GM12878 (cell line): ENCODE data around the gene NUAK1. TPM values are rescaled to one million over a fixed set of nuclear protein-coding genes. Genes with fewer than 3 reads are reported as not detected.

Source experiments
- ATAC-seq: fragments of 200-7000 bp; cut with Tn5 transposase; 3 replicates; pipeline ENCODE4 v1.9.1; 2020; ENCODE audit warnings: mild to moderate bottlenecking, moderate library complexity
- BruUV-seq: library from RNA; stranded (reverse); fragments of 400-500 nt; replicated peaks from 2 replicates; lab custom pipeline; 2021; lab: Mats Ljungman, UMichigan
- CTCF ChIA-PET: fragments of 300-600 bp; sonication (Branson Sonifier 250); formaldehyde crosslinking; extraction: SDS; loops from one replicate; lab custom pipeline; 2021; ENCODE audit warnings: inconsistent platforms; lab: Yijun Ruan, JAX
- POLR2A ChIA-PET: fragments of 350-600 bp; formaldehyde crosslinking; extraction: SDS; loops from one replicate; lab custom pipeline; 2021; ENCODE audit warnings: inconsistent platforms; lab: Charles Lee
- RAD21 ChIA-PET: fragments of 300-600 bp; sonication (Branson Sonifier 250); formaldehyde crosslinking; loops from one replicate; lab custom pipeline; 2023; ENCODE audit warnings: antibody characterized with exemption; ENCODE audit not compliant: unreplicated experiment; lab: Charles Lee
- SMC1A ChIA-PET: fragments of 300-600 bp; sonication (Branson Sonifier 250); formaldehyde crosslinking; loops from one replicate; lab custom pipeline; 2023; ENCODE audit not compliant: unreplicated experiment, uncharacterized antibody; lab: Charles Lee
- DNase-seq: peaks from one replicate; pipeline ENCODE4 v3.0.0-alpha.2; 2011; ENCODE audit warnings: low read depth, low spot score
- FAIRE-seq: peaks from 3 replicates; lab custom pipeline; 2011; peaks lifted over from hg19 to GRCh38; lab: Jason Lieb, UNC
- H2AFZ ChIP-seq: 2 replicates; pipeline ENCODE4 v1.6.0; 2011; ENCODE audit warnings: low read depth, low read length, control low read depth; ENCODE audit not compliant: control insufficient read depth
- H3K27ac ChIP-seq: 2 replicates; pipeline ENCODE4 v1.5.1; 2011; ENCODE audit warnings: control low read depth; ENCODE audit not compliant: control insufficient read depth, insufficient read depth
- H3K27me3 ChIP-seq, 2 experiments: replicated peaks in 1 of 2; 2 replicates each; pipeline versions ENCODE4 v1.6.0 to v1.6.1; 2011; ENCODE audit warnings: low read length in 1 of 2; ENCODE audit not compliant: control insufficient read depth in 2 of 2, insufficient read depth in 2 of 2
- H3K36me3 ChIP-seq, 2 experiments: 2 replicates each; pipeline ENCODE4 v1.5.1; 2011; ENCODE audit warnings: low read length in 1 of 2; ENCODE audit not compliant: control insufficient read depth in 2 of 2, insufficient read depth in 2 of 2
- H3K4me1 ChIP-seq: 2 replicates; pipeline ENCODE4 v1.6.1; 2011; ENCODE audit warnings: mild to moderate bottlenecking, low read length, moderate library complexity, mixed read lengths; ENCODE audit not compliant: control insufficient read depth, insufficient read depth
- H3K4me2 ChIP-seq: 2 replicates; pipeline ENCODE4 v1.6.0; 2011; ENCODE audit warnings: control low read depth; ENCODE audit not compliant: control insufficient read depth, insufficient read depth
- H3K4me3 ChIP-seq: fragments of 200-600 bp; sonication (generic); 2 replicates; pipeline ENCODE4 v1.5.1; 2016
- H3K79me2 ChIP-seq: 2 replicates; pipeline ENCODE4 v1.6.0; 2011; ENCODE audit warnings: low read length; ENCODE audit not compliant: control insufficient read depth, insufficient read depth
- H3K9ac ChIP-seq: 2 replicates; pipeline ENCODE4 v1.8.0; 2011; ENCODE audit warnings: low read length, control low read depth, mixed read lengths; ENCODE audit not compliant: control insufficient read depth, insufficient read depth
- H3K9me3 ChIP-seq: replicated peaks from 3 replicates; pipeline ENCODE4 v1.5.1; 2011; ENCODE audit warnings: mild to moderate bottlenecking, low read length; ENCODE audit not compliant: control insufficient read depth, insufficient read depth
- H4K20me1 ChIP-seq: 2 replicates; pipeline ENCODE4 v1.6.0; 2011; ENCODE audit not compliant: control insufficient read depth, insufficient read depth
- BCL11A ChIP-seq: IDR thresholded peaks from 2 replicates; pipeline ENCODE4 v1.6.1; 2011; ENCODE audit warnings: low read depth, low read length
- CREB1 ChIP-seq: IDR thresholded peaks from 2 replicates; pipeline ENCODE4 v1.6.1; 2012; ENCODE audit warnings: low read depth, mild to moderate bottlenecking, inconsistent platforms
- E2F4 ChIP-seq: IDR thresholded peaks from 2 replicates; pipeline ENCODE4 v1.6.1; 2012; ENCODE audit warnings: low read depth, low read length, improper control_type of control experiment
- ESRRA ChIP-seq: IDR thresholded peaks from 2 replicates; pipeline ENCODE4 v1.6.1; 2012; ENCODE audit warnings: mild to moderate bottlenecking, low read length, improper control_type of control experiment
- FOXM1 ChIP-seq: IDR thresholded peaks from 2 replicates; pipeline ENCODE4 v1.6.1; 2012; ENCODE audit warnings: low read depth, mild to moderate bottlenecking, inconsistent platforms, low read length, moderate library complexity
- HCFC1 ChIP-seq: fragments of 150-350 bp; IDR thresholded peaks from 2 replicates; pipeline ENCODE4 v1.6.1; 2014; ENCODE audit warnings: low read length
- JUND ChIP-seq: IDR thresholded peaks from 2 replicates; pipeline ENCODE4 v1.6.1; 2012; ENCODE audit warnings: low read depth, mild to moderate bottlenecking, low read length, improper control_type of control experiment, moderate library complexity
- MEF2A ChIP-seq: IDR thresholded peaks from 2 replicates; pipeline ENCODE4 v1.6.1; 2011; ENCODE audit warnings: low read depth, mild to moderate bottlenecking, low read length, moderate library complexity; ENCODE audit not compliant: insufficient read depth
- MXI1 ChIP-seq: fragments of 150-350 bp; IDR thresholded peaks from 2 replicates; pipeline ENCODE4 v1.6.1; 2011; ENCODE audit warnings: low read depth, mild to moderate bottlenecking, inconsistent platforms, low read length, improper control_type of control experiment
- NR2F1 ChIP-seq: fragments of 450-650 bp; conservative IDR thresholded peaks from 2 replicates; pipeline ENCODE4 v1.6.1; 2017; ENCODE audit warnings: mild to moderate bottlenecking
- RELA ChIP-seq: fragments of 450-650 bp; IDR thresholded peaks from 2 replicates; pipeline ENCODE4 v1.8.0; 2014; ENCODE audit warnings: borderline replicate concordance; ENCODE audit not compliant: partially characterized antibody
- RELB ChIP-seq: fragments of 450-650 bp; IDR thresholded peaks from 2 replicates; pipeline ENCODE4 v1.6.1; 2017; ENCODE audit warnings: low read depth, mild to moderate bottlenecking, moderate library complexity
- SMC3 ChIP-seq: IDR thresholded peaks from 2 replicates; pipeline ENCODE4 v1.6.1; 2011; ENCODE audit warnings: low read length, improper control_type of control experiment, borderline replicate concordance
- SRF ChIP-seq, 2 experiments: IDR thresholded peaks; 2 replicates each; pipeline ENCODE4 v1.6.1; 2011; ENCODE audit warnings: low read depth in 2 of 2, low read length in 2 of 2, mild to moderate bottlenecking in 1 of 2, moderate library complexity in 1 of 2
- TAF1 ChIP-seq: IDR thresholded peaks from 2 replicates; pipeline ENCODE4 v1.6.1; 2011; ENCODE audit warnings: mild to moderate bottlenecking, low read depth, low read length, borderline replicate concordance
- USF1 ChIP-seq: IDR thresholded peaks from 2 replicates; pipeline ENCODE4 v1.6.1; 2011; ENCODE audit warnings: borderline replicate concordance, low read depth, mild to moderate bottlenecking, moderate library complexity, mixed read lengths, low read length; ENCODE audit not compliant: insufficient read depth; ENCODE audit errors: extremely low read length
- YBX1 ChIP-seq: fragments of 450-650 bp; IDR thresholded peaks from 2 replicates; pipeline ENCODE4 v1.6.1; 2016; ENCODE audit warnings: antibody characterized with exemption
- WGBS: methylation state at CpG from one replicate; pipeline ENCODE4 v1.1.6; 2016; ENCODE audit warnings: low lambda C conversion rate; ENCODE audit not compliant: insufficient replicate concordance, insufficient coverage; ENCODE audit errors: missing lambda C conversion rate; 5-methylcytosine and 5-hydroxymethylcytosine counted together
- in situ Hi-C: fragments of 300-500 bp; cut with MboI; formaldehyde crosslinking; loops from 9 replicates; pipeline ENCODE4 v1.14.3; 2018; ENCODE audit warnings: mixed read lengths
- intact Hi-C: fragments of 100-400 bp; cut with micrococcal nuclease; formaldehyde crosslinking; loops from one replicate; pipeline ENCODE4 v1.14.2; 2022; ENCODE audit not compliant: unreplicated experiment
- polyA plus RNA-seq, 11 experiments: library from polyadenylated mRNA; depleted of rRNA in 4 of 11; unstranded in 6 of 11; stranded (reverse) in 5 of 11; fragments of >200 nt; fragmentation: Nextera tagmentation in 4 of 11; fragmentation: Illumina TruSeq in 1 of 11; extraction: Ambion mirVana in 4 of 11; extraction: Trizol in 1 of 11; gene quantifications; 1 replicate in 1 of 11; 2 replicates in 10 of 11; pipeline versions ENCODE4 v1.2.1 to v1.2.3, GENCODE V29; 2011 to 2016; ENCODE audit warnings: inconsistent platforms in 2 of 11, missing spikeins in 2 of 11, low read depth in 1 of 11
- total RNA-seq, 4 experiments: library from RNA; depleted of rRNA in 3 of 4; stranded (reverse); fragments of >200 nt in 3 of 4; fragmentation: Illumina TruSeq in 1 of 4; extraction: Trizol in 1 of 4; gene quantifications; 2 replicates each; pipeline versions ENCODE4 v1.2.1 to v1.2.3, GENCODE V29; 2013 to 2021

The NUAK1 gene
- total and polyA plus RNA-seq, 10 of the 15 experiments (the other 5 are each of a cell fraction or from before 2014, with no cell fraction given) = 0.03 to 0.42 (median 0.08) TPM; not detected in 2

DNA sequence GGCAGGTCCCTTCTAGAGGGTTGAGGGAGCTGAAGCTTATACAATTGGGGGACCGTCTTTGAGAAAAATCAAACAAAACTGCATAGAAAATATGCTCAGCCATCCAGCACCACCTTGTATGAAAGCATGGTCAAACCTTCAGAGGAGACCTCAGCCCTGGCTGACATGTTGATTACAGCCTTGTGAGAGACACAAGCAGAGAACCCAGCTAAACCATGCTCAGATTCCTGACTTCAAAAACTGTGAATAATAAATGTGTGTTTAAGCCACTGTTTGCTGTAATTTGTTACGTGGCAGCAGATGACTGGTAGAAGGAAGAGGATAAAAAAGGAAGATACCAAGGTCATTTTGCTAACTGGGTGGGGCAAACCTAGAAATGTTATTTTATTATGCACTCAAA is 115.7 kb downstream of the NUAK1 start (continued):
- TF ChIP-seq CREB1 (no peak), RELA (no peak), RELB (no peak), SRF (IDR thresholded peaks at IDR 0.05; ENCODE audit: low read depth in 2 of 2, low read length in 2 of 2) (no peak), NR2F1 (no peak)

- no peaks in the 10 kb centered on the region for H3K36me3 ChIP-seq
- intact Hi-C loops = no loop called here
- no peaks in the 10 kb centered on the region; a peak in 1 of 4 replicates for H3K27me3 ChIP-seq
- ChIA-PET CTCF (no interaction called here), SMC1A (no interaction called here), RAD21 (no interaction called here), POLR2A (no interaction called here)
- in situ Hi-C loops = no loop called here
- no peaks in the 10 kb centered on the region for H4K20me1 ChIP-seq
- H3K4me3 ChIP-seq = no peak overlapping the region
- DNase-seq (no peak), ATAC-seq (no peak; the same call in 1 of the 3 replicates), FAIRE-seq (no peak)
- whole genome bisulfite sequencing = 36% methylated on average over 4 of the region's 5 CpGs
- H3K79me2 ChIP-seq = no peaks in the 10 kb centered on the region
- BruUV-seq = no TSS peak
- H3K4me1 ChIP-seq = no peaks in the 10 kb centered on the region
- no peak overlapping the region for H3K9ac ChIP-seq
- TF ChIP-seq E2F4 (no peak), MXI1 (no peak), FOXM1 (no peak), NR2F1 (no peak), HCFC1 (no peak), SMC3 (no peak), TAF1 (no peak), BCL11A (no peak), MEF2A (no peak), USF1 (no peak), JUND (no peak), ESRRA (no peak), YBX1 (no peak)
- H3K4me2 ChIP-seq = no peak overlapping the region
- H3K9me3 ChIP-seq = peaks cover 2% of the 10 kb centered on the region; the same call in 1 of the 3 replicates
- H3K27ac ChIP-seq = no peak overlapping the region
- H2AFZ ChIP-seq = no peak overlapping the region
Measured at GRCh38 chr12:106022568-106023012, 116.2 kb downstream of the NUAK1 start.
